ENCODE measurements around the gene DICER1. TPM values are rescaled to one million over a fixed set of nuclear protein-coding genes. Genes with fewer than 3 reads are reported as not detected.

DICER1 gene
- total and polyA plus RNA-seq, 2 donors (not counting 1 experiment from before 2014, with no cell fraction given): 15.4 to 90.4 TPM

DNA sequence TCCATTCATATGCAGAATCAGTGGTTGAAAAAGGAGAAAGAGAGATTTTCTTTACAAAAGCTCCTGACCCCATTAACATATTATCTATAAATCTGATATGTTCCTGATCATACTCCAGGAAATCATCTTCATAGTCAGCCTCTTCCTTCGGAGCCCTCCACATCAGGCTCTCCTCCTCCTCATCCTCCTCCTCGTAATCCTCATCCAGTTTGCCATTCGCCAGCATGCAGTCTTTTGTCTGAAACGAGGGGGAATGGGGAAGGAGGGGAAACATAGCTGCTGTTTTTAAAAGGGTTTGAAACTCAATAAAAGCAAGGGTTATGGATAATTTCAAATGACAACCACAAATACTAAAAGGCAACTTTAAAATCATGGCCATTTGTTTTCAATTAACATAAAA is 60.9 kb downstream of the DICER1 start:
- WGBS (ENCODE audit: insufficient coverage): no CpG with 5 or more reads among the region's 4 CpGs
- H3K9ac ChIP-seq (ENCODE audit: low read length): no peak overlapping the region
- intact Hi-C loops (cut with micrococcal nuclease): no loop called here
- no peak overlapping the region for H2AFZ ChIP-seq (ENCODE audit: insufficient read depth, low read depth, low read length, poor library complexity, severe bottlenecking)
- DNase-seq: no peak
- no peak for ATAC-seq (ENCODE audit: low read depth)
- ChIA-PET CTCF (interaction anchor here (1.7 kb wide), 1 partner anchor 265 kb away, joined by 6 read pairs; no protein-coding TSS in a partner anchor), POLR2A (no interaction called here)
- H3K36me3 ChIP-seq (replicated peaks in 1 of 2; ENCODE audit: control extremely low read depth in 1 of 2, control insufficient read depth in 1 of 2, extremely low read depth in 1 of 2, insufficient read depth in 2 of 2, low read length in 1 of 2): peaks cover 28 to 70% of the 10 kb centered on the region in 2 experiments
- H3K27ac ChIP-seq (ENCODE audit: low read length in 2 of 2): no peak overlapping the region
- Mint-ChIP-seq H3K27ac (no peak overlapping the region), H3K4me3 (no peak overlapping the region), H3K4me1 (peaks cover 2% of the 10 kb centered on the region), H3K9me3 (ENCODE audit: insufficient read depth) (no peaks in the 10 kb centered on the region), H3K27me3 (no peaks in the 10 kb centered on the region)
- no peak overlapping the region for H3K4me3 ChIP-seq (ENCODE audit: control extremely low read depth in 1 of 5, extremely low read depth in 1 of 5, insufficient read depth in 1 of 5, low read depth in 2 of 5, low read length in 4 of 5)
- no peaks in the 10 kb centered on the region for H3K9me3 ChIP-seq (ENCODE audit: control extremely low read depth in 1 of 3, control insufficient read depth in 2 of 3, insufficient read depth in 1 of 3, low read length in 2 of 3)
- H3K79me2 ChIP-seq (ENCODE audit: control insufficient read depth, insufficient read depth, low read length): peaks cover 3% of the 10 kb centered on the region
- no peaks in the 10 kb centered on the region for H3K4me1 ChIP-seq (ENCODE audit: control insufficient read depth in 2 of 2, insufficient read depth in 2 of 2, low read length in 2 of 2)
- TF ChIP-seq CTCF (IDR thresholded peaks at IDR 0.05) (no peak), EZH2 (IDR thresholded peaks at IDR 0.05; ENCODE audit: borderline replicate concordance, insufficient read depth, low read depth, low read length, poor library complexity, severe bottlenecking) (no peak)
- no peaks in the 10 kb centered on the region for H3K27me3 ChIP-seq (replicated peaks in 1 of 4; ENCODE audit: control extremely low read depth in 1 of 4, control insufficient read depth in 3 of 4, insufficient read depth in 4 of 4, low read length in 3 of 4)
- peaks cover 14% of the 10 kb centered on the region for H4K20me1 ChIP-seq (ENCODE audit: control insufficient read depth, insufficient read depth, low read length, poor library complexity, severe bottlenecking)
- H3K4me2 ChIP-seq (replicated peaks; ENCODE audit: low read depth, low read length, poor library complexity, severe bottlenecking): no peak overlapping the region

- H3K9ac ChIP-seq (ENCODE audit: low read length): no peak overlapping the region
- H3K79me2 ChIP-seq (ENCODE audit: control insufficient read depth, insufficient read depth, low read length): no peaks in the 10 kb centered on the region
- peaks cover 10% of the 10 kb centered on the region for H4K20me1 ChIP-seq (ENCODE audit: control insufficient read depth, insufficient read depth, low read length, poor library complexity, severe bottlenecking)
- no peak overlapping the region for H3K4me2 ChIP-seq (replicated peaks; ENCODE audit: low read depth, low read length, poor library complexity, severe bottlenecking)
- ATAC-seq (ENCODE audit: low read depth) (no peak), DNase-seq (no peak)
- H2AFZ ChIP-seq (ENCODE audit: insufficient read depth, low read depth, low read length, poor library complexity, severe bottlenecking): no peak overlapping the region
- H3K4me3 Mint-ChIP-seq: no peak overlapping the region
- intact Hi-C loops (cut with micrococcal nuclease): no loop called here
- no peaks in the 10 kb centered on the region for H3K9me3 Mint-ChIP-seq (ENCODE audit: insufficient read depth)
- no peaks in the 10 kb centered on the region for H3K4me1 ChIP-seq (ENCODE audit: control insufficient read depth in 2 of 2, insufficient read depth in 2 of 2, low read length in 2 of 2)
- 95% methylated on average over 8 of the region's 8 CpGs for WGBS (ENCODE audit: insufficient coverage)
- ChIA-PET POLR2A (no interaction called here), CTCF (interaction anchor here (1.7 kb wide), 1 partner anchor 265 kb away, joined by 6 read pairs; no protein-coding TSS in a partner anchor)
- no peaks in the 10 kb centered on the region for H3K27me3 ChIP-seq (replicated peaks in 1 of 4; ENCODE audit: control extremely low read depth in 1 of 4, control insufficient read depth in 3 of 4, insufficient read depth in 4 of 4, low read length in 3 of 4)
- H3K4me1 Mint-ChIP-seq: peaks cover 2% of the 10 kb centered on the region
- no peaks in the 10 kb centered on the region for H3K27me3 Mint-ChIP-seq
- H3K27ac Mint-ChIP-seq: no peak overlapping the region
- H3K9me3 ChIP-seq (ENCODE audit: control extremely low read depth in 1 of 3, control insufficient read depth in 2 of 3, insufficient read depth in 1 of 3, low read length in 2 of 3): no peaks in the 10 kb centered on the region
- H3K27ac ChIP-seq (ENCODE audit: low read length in 2 of 2): no peak overlapping the region
- peaks cover 28 to 69% of the 10 kb centered on the region in 2 experiments for H3K36me3 ChIP-seq (replicated peaks in 1 of 2; ENCODE audit: control extremely low read depth in 1 of 2, control insufficient read depth in 1 of 2, extremely low read depth in 1 of 2, insufficient read depth in 2 of 2, low read length in 1 of 2)
- no peak for TF ChIP-seq EZH2 (IDR thresholded peaks at IDR 0.05; ENCODE audit: borderline replicate concordance, insufficient read depth, low read depth, low read length, poor library complexity, severe bottlenecking)
- TF ChIP-seq CTCF (IDR thresholded peaks at IDR 0.05): no peak
- H3K4me3 ChIP-seq (ENCODE audit: control extremely low read depth in 1 of 5, extremely low read depth in 1 of 5, insufficient read depth in 1 of 5, low read depth in 2 of 5, low read length in 4 of 5): no peak overlapping the region
Measured at GRCh38 chr14:95095996-95096395, 61.3 kb downstream of the DICER1 start.

All from B cell (primary cell).